ENCODE measurements around the gene NRXN3.

The NRXN3 gene

GRCh38 chr14:79515158-79515557, 1345.0 kb downstream of the NRXN3 start:
- Histone ChIP-seq H3K4me3 (replicated peaks; ENCODE audit: low read depth, low read length) (no peak overlapping the region), H3K27me3 (replicated peaks; ENCODE audit: control insufficient read depth, insufficient read depth, low read length) (no peaks in the 10 kb centered on the region), H3K36me3 (ENCODE audit: control insufficient read depth, insufficient read depth, low read length) (no peaks in the 10 kb centered on the region)
- DNase-seq (ENCODE audit: extremely low read depth, insufficient read length) = no peak
- TF ChIP-seq CTCF (IDR thresholded peaks at IDR 0.05; ENCODE audit: insufficient read depth, low read length, poor library complexity, severe bottlenecking) = no peak

- H3K36me3 ChIP-seq (ENCODE audit: control insufficient read depth, insufficient read depth, low read length) = no peaks in the 10 kb centered on the region
- DNase-seq (ENCODE audit: extremely low read depth, insufficient read length) = no peak
- TF ChIP-seq CTCF (IDR thresholded peaks at IDR 0.05; ENCODE audit: insufficient read depth, low read length, poor library complexity, severe bottlenecking) = no peak
- no peak overlapping the region for H3K4me3 ChIP-seq (replicated peaks; ENCODE audit: low read depth, low read length)
- no peaks in the 10 kb centered on the region for H3K27me3 ChIP-seq (replicated peaks; ENCODE audit: control insufficient read depth, insufficient read depth, low read length)
Observed at GRCh38 chr14:79516009-79516408, 1345.8 kb downstream of the NRXN3 start.

- no peak for TF ChIP-seq CTCF (IDR thresholded peaks at IDR 0.05; ENCODE audit: insufficient read depth, low read length, poor library complexity, severe bottlenecking)
- no peak for DNase-seq (ENCODE audit: extremely low read depth, insufficient read length)
- Histone ChIP-seq H3K27me3 (replicated peaks; ENCODE audit: control insufficient read depth, insufficient read depth, low read length) (no peaks in the 10 kb centered on the region), H3K4me3 (replicated peaks; ENCODE audit: low read depth, low read length) (no peak overlapping the region), H3K36me3 (ENCODE audit: control insufficient read depth, insufficient read depth, low read length) (no peaks in the 10 kb centered on the region)
Observed at GRCh38 chr14:79525416-79525815, 1355.2 kb downstream of the NRXN3 start.

GRCh38 chr14:79528828-79529416, 1358.7 kb downstream of the NRXN3 start:
- H3K36me3 ChIP-seq (ENCODE audit: control insufficient read depth, insufficient read depth, low read length) = no peaks in the 10 kb centered on the region
- DNase-seq (ENCODE audit: extremely low read depth, insufficient read length) = no peak
- H3K27me3 ChIP-seq (replicated peaks; ENCODE audit: control insufficient read depth, insufficient read depth, low read length) = no peaks in the 10 kb centered on the region
- no peak overlapping the region for H3K4me3 ChIP-seq (replicated peaks; ENCODE audit: low read depth, low read length)
- TF ChIP-seq CTCF (IDR thresholded peaks at IDR 0.05; ENCODE audit: insufficient read depth, low read length, poor library complexity, severe bottlenecking) = no peak

GRCh38 chr14:79530555-79530954, 1360.4 kb downstream of the NRXN3 start:
- Histone ChIP-seq H3K4me3 (replicated peaks; ENCODE audit: low read depth, low read length) (no peak overlapping the region), H3K27me3 (replicated peaks; ENCODE audit: control insufficient read depth, insufficient read depth, low read length) (no peaks in the 10 kb centered on the region), H3K36me3 (ENCODE audit: control insufficient read depth, insufficient read depth, low read length) (no peaks in the 10 kb centered on the region)
- TF ChIP-seq CTCF (IDR thresholded peaks at IDR 0.05; ENCODE audit: insufficient read depth, low read length, poor library complexity, severe bottlenecking) = no peak
- no peak for DNase-seq (ENCODE audit: extremely low read depth, insufficient read length)

All from GM06990 (cell line).